ENCODE results near the gene FOXO3.

FOXO3 gene

GRCh38 chr6:108715832-108716231 is 155.1 kb downstream of the FOXO3 start:
- no peaks in the 10 kb centered on the region for H3K4me1 ChIP-seq (ENCODE audit: control insufficient read depth, low read length)
- H3K9me2 ChIP-seq (replicated peaks; ENCODE audit: control insufficient read depth, low read length), result no peaks in the 10 kb centered on the region
- no peaks in the 10 kb centered on the region for H3K9me3 ChIP-seq (ENCODE audit: control insufficient read depth, insufficient read depth, low read length)
- TF ChIP-seq CTCF (IDR thresholded peaks at IDR 0.05; ENCODE audit: low read depth, low read length, poor library complexity, severe bottlenecking) (no peak), EZH2phosphoT487 (IDR thresholded peaks at IDR 0.05; ENCODE audit: borderline replicate concordance, low read length) (no peak)
- no peaks in the 10 kb centered on the region for H3K79me2 ChIP-seq (ENCODE audit: control insufficient read depth, low read length)
- peaks cover 9% of the 10 kb centered on the region; the same call in 1 of the 2 replicates for H3K27me3 ChIP-seq (ENCODE audit: control insufficient read depth, low read length)
- no peaks in the 10 kb centered on the region for H3F3A ChIP-seq (ENCODE audit: control insufficient read depth, insufficient read depth)
- no peak overlapping the region for H3K4me2 ChIP-seq (ENCODE audit: low read length)
- no peaks in the 10 kb centered on the region for H4K20me1 ChIP-seq (ENCODE audit: control insufficient read depth, insufficient read depth, low read depth, low read length)
- H3K36me3 ChIP-seq (ENCODE audit: control insufficient read depth, low read length), result no peaks in the 10 kb centered on the region
- no peak overlapping the region for H3K4me3 ChIP-seq (ENCODE audit: low read length)
- H3K27ac ChIP-seq (ENCODE audit: low read depth, low read length), result no peak overlapping the region

- no peak overlapping the region for H3K4me3 ChIP-seq (ENCODE audit: low read length)
- H3K36me3 ChIP-seq (ENCODE audit: control insufficient read depth, low read length), result no peaks in the 10 kb centered on the region
- H3K79me2 ChIP-seq (ENCODE audit: control insufficient read depth, low read length), result no peaks in the 10 kb centered on the region
- peaks cover 9% of the 10 kb centered on the region; the same call in 1 of the 2 replicates for H3K27me3 ChIP-seq (ENCODE audit: control insufficient read depth, low read length)
- H3K27ac ChIP-seq (ENCODE audit: low read depth, low read length), result no peak overlapping the region
- no peaks in the 10 kb centered on the region for H3K9me2 ChIP-seq (replicated peaks; ENCODE audit: control insufficient read depth, low read length)
- no peaks in the 10 kb centered on the region for H3K4me1 ChIP-seq (ENCODE audit: control insufficient read depth, low read length)
- TF ChIP-seq CTCF (IDR thresholded peaks at IDR 0.05; ENCODE audit: low read depth, low read length, poor library complexity, severe bottlenecking), result no peak
- TF ChIP-seq EZH2phosphoT487 (IDR thresholded peaks at IDR 0.05; ENCODE audit: borderline replicate concordance, low read length), result no peak
- H3K9me3 ChIP-seq (ENCODE audit: control insufficient read depth, insufficient read depth, low read length), result no peaks in the 10 kb centered on the region
- H3K4me2 ChIP-seq (ENCODE audit: low read length), result no peak overlapping the region
- no peaks in the 10 kb centered on the region for H3F3A ChIP-seq (ENCODE audit: control insufficient read depth, insufficient read depth)
- H4K20me1 ChIP-seq (ENCODE audit: control insufficient read depth, insufficient read depth, low read depth, low read length), result no peaks in the 10 kb centered on the region
These were observed 156.4 kb downstream of the FOXO3 start for GRCh38 chr6:108716801-108717791.

- H3K9me2 ChIP-seq (replicated peaks; ENCODE audit: control insufficient read depth, low read length), result no peaks in the 10 kb centered on the region
- no peak overlapping the region for H3K4me3 ChIP-seq (ENCODE audit: low read length)
- 0 out of 2 replicates have a peak, but pooled peaks cover 3% of the 10 kb centered on the region for H3K27me3 ChIP-seq (ENCODE audit: control insufficient read depth, low read length)
- H3K36me3 ChIP-seq (ENCODE audit: control insufficient read depth, low read length), result no peaks in the 10 kb centered on the region
- H3K4me2 ChIP-seq (ENCODE audit: low read length), result no peak overlapping the region
- H3K79me2 ChIP-seq (ENCODE audit: control insufficient read depth, low read length), result no peaks in the 10 kb centered on the region
- no peak overlapping the region for H3K27ac ChIP-seq (ENCODE audit: low read depth, low read length)
- TF ChIP-seq EZH2phosphoT487 (IDR thresholded peaks at IDR 0.05; ENCODE audit: borderline replicate concordance, low read length), result no peak
- TF ChIP-seq CTCF (IDR thresholded peaks at IDR 0.05; ENCODE audit: low read depth, low read length, poor library complexity, severe bottlenecking), result no peak
- peaks cover 3% of the 10 kb centered on the region; the same call in 1 of the 2 replicates for H3K9me3 ChIP-seq (ENCODE audit: control insufficient read depth, insufficient read depth, low read length)
- no peaks in the 10 kb centered on the region for H3K4me1 ChIP-seq (ENCODE audit: control insufficient read depth, low read length)
- H3F3A ChIP-seq (ENCODE audit: control insufficient read depth, insufficient read depth), result no peaks in the 10 kb centered on the region
- no peaks in the 10 kb centered on the region for H4K20me1 ChIP-seq (ENCODE audit: control insufficient read depth, insufficient read depth, low read depth, low read length)
These were observed 158.8 kb downstream of the FOXO3 start for GRCh38 chr6:108719477-108719876.

Measured in DOHH2 (cell line).